GM18499 (cell line): Measurements from ENCODE around the gene NEFH.
"Not testable (repeated sequence)": the region's sequence is repeated elsewhere in the genome, so short reads cannot be mapped to it uniquely, and the experiment has no call there.

Source experiments
- ATAC-seq: cut with Tn5 transposase; IDR thresholded peaks from one replicate; pipeline ENCODE4 v1.9.1; 2021; ENCODE audit warnings: moderate number of reproducible peaks; ENCODE audit not compliant: insufficient read depth, unreplicated experiment

NEFH gene, protein sequence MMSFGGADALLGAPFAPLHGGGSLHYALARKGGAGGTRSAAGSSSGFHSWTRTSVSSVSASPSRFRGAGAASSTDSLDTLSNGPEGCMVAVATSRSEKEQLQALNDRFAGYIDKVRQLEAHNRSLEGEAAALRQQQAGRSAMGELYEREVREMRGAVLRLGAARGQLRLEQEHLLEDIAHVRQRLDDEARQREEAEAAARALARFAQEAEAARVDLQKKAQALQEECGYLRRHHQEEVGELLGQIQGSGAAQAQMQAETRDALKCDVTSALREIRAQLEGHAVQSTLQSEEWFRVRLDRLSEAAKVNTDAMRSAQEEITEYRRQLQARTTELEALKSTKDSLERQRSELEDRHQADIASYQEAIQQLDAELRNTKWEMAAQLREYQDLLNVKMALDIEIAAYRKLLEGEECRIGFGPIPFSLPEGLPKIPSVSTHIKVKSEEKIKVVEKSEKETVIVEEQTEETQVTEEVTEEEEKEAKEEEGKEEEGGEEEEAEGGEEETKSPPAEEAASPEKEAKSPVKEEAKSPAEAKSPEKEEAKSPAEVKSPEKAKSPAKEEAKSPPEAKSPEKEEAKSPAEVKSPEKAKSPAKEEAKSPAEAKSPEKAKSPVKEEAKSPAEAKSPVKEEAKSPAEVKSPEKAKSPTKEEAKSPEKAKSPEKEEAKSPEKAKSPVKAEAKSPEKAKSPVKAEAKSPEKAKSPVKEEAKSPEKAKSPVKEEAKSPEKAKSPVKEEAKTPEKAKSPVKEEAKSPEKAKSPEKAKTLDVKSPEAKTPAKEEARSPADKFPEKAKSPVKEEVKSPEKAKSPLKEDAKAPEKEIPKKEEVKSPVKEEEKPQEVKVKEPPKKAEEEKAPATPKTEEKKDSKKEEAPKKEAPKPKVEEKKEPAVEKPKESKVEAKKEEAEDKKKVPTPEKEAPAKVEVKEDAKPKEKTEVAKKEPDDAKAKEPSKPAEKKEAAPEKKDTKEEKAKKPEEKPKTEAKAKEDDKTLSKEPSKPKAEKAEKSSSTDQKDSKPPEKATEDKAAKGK

DNA sequence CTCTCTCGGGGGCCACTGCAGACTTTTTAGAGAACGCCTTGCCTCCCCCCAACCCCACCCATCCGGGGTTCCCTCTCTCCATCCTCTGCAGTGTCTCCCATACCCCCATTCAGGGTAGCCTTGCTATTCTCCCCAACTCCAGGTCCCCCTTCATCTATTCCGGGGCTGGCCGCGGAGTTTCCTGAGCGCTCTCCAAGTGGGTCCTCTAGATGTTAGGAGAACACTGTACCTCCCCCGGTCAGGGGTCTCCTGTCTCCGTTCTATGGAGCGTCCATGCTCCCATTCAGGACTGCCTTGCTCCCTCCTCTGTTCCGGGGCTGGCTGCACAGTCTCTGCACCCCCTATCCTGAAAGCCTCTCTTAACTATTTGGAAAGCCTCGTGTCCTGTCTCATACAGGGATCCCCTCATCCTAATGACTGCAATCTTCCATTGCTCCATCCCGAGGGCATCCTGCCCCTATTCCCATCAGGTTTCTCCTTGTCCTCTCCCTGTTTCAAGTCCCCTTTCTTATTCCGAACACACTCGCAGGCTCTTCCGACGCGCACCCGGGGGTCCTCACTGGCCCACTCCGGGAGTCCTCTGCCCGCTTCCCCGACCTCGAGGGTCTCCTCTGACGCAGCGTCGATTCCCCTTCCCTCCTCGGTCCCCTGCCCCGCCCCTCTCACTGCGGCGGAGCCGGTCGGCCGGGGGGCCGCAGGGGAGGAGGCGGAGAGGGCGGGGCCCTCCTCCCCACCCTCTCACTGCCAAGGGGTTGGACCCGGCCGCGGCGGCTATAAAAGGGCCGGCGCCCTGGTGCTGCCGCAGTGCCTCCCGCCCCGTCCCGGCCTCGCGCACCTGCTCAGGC, at the start of gene NEFH:
NEFH (plus strand) TSS at position 802 of the 845 bp plus-strand sequence. CDS start 45 bp downstream, outside the sequence.
- ATAC-seq, result no peak

DNA sequence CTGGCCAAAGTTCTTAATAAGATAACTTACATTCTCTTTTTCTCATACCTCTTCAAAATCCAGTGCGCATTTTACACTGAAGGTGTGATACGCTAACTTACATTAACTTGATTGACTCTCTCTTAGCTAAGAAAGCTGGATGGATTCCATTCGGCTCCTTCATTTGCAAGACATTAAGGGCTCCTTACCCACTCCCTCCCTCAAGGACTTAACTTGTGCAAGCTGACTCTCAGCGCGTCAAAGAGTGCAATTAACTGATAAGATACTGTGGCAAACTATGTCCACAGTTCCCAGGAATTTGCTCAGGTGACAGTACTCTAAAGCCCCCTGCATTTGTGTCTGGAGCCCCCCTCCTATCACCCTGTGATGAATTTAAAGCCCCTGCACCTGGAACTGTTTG, 48.0 kb upstream of the NEFH start:
- ATAC-seq, result no peak

DNA sequence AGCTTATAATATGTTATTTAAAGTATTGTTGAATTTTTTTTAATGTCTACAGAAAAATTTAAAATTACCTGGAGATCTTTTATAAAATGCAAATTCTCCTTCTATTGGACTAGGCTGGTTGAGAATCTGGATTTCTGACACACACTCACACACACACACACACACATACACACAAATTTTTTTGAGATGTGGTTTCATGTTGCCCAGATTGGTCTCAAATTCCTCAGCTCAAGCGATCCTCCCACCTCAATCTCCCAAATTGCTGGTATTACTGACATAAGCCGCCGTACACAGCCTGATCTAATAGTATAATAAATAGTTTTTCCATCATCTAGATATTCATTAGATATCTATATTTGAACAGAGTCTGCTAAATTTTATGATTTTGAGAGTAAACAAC, 46.2 kb upstream of the NEFH start:
- no peak for ATAC-seq

DNA sequence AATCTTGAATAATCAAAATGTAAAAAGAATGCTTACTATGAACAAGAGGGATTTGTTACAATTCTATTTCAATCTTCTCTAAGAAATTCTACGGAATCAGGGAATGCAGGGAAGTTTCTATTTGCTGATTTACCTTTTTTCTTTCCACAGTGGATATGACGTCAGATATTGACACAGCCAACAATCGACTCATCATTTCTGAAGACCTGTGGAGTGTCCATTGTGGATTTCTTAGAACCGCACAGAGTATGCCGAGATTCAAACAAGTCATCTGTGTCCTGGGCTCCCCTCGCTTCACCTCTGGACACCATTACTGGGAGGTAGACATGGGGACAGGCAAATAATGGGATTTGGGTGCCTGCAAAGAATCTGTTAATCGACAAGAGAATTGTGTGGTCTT, 45.7 kb upstream of the NEFH start:
- no peak for ATAC-seq

DNA sequence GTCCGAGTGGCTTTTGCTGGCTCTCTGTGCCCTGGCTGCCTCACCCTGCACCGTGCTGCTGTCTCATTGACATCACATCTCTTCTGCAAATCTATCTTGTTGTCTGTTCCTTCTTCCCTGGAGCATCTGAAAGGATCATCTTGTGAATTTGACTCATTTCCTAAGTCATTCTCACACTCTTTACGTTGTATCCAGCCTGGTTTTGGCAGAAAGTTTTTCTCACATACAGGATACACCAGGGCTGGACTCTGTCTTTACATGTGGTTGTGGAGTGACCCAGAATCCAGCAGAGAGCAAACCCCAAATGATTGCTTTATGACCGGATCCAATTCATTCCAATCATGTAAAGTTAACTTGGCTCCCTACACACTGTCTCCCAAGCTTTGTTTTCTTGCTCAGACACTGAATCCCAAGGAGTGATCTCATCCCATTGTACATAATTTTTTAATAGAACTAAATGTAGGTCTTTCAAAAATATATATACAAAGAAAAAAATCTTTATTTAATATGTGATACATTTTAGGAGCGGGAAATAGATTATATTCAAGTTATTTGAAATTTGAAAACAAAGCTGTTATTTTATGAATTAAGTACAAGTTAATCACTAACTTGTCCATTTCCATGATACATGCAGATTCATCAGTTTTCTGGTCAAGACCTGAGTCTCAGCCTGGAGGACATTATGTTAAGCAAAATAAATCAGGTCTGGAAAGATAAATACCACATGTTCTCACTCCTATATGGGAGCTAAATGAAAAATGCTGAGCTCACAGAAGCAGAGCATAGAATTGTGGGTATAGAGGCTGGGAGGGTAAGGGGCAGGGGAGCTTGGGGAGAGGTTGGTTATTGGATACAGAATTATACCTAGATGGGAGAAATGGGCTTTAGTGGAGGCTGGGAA, 44.5 kb upstream of the NEFH start:
- no peak for ATAC-seq

DNA sequence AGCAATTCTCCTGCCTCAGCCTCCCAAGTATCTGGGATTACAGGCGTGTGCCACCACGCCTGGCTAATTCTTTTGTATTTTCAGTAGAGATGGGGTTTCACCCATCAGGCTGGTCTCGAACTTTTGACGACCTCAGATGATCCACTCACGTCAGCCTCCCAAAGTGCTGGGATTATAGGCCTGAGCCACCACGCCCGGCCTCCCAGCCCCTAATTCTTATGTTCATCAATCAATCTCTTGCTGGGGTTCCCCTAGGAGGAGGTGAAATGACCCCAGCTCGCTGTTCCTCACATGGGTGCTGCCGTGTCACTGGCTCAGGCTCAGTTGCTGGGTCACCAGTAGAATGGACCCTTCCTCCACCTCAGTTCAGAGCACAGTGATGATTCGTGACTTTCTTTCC, 41.7 kb upstream of the NEFH start, which contains the start of gene RFPL1:
RFPL1 (plus strand) TSS at position 301 of the 400 bp plus-strand sequence.
- not testable (repeated sequence) for ATAC-seq

DNA sequence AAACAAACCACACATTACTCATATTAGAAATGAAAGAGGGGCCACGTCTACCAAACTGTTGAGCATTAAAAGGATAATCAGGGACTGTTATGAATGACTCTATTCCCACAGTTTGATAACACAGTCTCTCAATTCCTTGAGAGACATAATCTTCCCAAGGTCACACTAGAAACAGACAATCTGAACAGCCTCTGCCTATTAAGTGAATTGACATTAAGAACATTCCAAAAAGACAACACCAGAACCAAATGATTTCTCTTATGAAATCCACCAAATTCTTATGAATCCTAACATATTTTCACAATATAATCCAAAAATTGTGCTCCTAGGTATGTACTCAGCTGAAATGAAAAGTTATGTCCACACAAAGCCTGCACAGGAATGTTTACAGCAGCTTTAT, 37.0 kb upstream of the NEFH start:
- ATAC-seq, result no peak

DNA sequence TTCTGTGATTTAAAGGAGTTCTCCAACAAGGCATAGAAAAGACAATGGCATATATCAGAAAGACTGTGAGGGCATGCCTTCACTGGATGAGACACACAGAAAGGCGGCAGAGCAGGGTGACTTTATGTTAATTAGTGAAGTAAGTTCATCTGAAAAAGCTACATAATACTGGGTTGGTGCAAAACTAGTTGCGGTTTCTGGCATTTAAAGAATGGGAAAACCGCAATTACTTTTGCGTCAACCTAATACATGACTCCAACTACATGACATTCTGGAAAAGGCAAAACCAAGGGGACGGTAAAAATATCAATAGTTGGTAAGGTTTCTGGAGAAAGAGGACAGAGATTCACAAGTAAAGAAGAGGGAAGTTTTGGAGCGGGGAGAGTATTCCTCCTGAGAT, 36.6 kb upstream of the NEFH start:
- no peak for ATAC-seq

DNA sequence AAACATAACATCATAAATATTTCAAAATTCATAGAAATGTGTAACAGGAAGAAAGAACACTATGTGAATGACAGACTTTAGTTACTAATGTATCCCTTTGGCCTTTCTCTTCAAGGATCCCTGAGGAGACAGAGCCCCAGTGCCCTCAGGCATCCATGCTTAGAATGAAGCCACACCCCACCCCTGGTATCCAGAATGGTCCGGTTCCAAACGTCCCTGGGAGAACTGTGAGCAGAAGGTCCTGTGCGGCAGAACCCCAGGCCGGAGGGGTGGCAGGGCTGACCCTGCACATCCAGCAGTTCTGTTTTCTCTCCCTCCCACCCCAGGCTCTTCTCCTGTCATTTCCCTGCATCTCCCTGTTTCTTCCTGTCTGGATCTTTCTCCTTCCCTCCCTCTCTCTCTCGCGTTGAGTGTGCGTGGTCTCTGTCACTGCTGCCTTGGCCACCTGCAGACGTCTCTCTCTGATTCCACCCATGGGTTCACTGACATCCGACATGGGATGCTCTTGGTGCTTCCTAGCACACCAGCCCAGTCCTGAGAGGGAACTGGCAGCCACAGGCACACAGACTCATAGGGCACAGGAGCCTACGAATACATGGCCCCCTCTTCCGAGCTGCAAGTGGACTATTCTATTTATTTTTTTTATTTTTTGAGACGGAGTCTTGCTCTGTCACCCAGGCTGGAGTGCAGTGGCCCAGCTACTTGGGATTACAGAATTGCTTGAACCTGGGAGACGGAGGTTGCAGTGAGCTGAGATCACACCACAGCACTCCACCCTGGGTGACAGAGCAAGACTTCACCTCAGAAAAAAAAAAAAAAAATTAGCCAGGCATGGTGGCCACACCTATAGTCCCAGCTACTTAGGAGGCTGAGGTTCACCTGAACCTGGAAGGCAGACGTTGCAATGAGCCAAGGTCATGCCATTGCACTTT, 35.9 kb upstream of the NEFH start:
- ATAC-seq, result no peak

DNA sequence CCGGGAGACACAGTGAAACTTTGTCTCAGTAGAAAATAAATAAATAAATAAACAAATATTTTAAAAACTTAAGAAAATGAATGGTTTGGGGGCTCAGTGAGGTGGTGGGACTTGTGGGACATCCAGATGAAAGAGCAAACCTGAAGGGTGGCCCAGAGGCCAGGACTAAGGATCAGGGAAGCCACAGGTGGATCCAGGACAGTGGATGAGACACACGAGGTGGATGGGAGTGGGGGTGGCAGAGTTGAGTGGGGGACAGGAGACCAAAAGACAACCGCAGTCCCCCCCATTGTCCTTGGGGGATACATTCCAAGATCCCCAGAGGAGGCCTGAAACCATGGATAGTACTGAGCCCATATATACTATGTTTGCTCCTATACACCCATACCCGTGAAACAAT, 34.5 kb upstream of the NEFH start:
- ATAC-seq, result no peak

DNA sequence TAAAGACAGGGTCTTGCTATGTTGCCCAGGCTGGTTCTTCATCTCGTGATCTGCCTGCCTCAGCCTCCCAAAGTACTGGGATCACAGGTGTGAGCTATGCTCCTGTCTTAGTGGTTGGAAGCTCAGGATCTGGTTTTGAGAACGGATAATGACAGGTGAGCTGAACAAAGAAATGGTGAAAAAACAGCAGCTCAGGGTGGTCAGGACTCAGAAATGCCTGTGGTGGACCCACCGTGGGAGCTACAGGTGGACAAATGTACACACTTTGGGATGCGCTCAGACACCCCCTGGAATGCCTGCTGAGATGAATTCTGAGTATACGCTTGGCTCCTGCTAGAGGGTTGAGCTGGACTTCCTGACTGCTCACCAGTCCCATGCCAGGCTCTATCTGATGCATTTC, 32.1 kb upstream of the NEFH start:
- no peak for ATAC-seq

DNA sequence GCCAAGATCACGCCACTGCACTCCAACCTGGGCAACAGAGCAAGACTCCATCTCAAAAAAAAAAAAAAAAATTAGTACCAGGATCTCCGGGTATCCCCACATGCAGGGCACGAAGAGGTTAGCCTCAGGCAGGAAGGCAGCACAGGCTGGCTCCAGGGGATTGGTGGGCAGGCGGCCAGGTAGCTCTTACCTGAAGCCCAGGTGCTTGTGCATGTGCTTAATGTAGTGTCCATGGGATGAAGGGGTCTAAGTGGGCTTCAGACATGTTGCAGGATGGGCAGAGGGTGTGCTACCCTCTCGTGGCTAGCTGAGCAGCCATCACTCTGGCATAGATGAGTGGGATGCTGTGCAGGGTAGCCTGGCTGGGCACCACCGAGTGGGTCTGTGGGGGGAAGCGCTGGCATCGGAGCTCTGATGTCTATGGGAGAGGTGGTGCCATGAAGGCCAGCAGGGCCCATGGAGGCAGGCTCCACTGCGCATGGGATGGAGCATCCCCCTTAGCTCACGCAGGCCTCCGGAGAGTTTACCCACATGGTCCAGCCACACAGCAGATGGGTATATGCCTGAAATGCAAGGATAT, 30.6 kb upstream of the NEFH start:
- ATAC-seq, result no peak

DNA sequence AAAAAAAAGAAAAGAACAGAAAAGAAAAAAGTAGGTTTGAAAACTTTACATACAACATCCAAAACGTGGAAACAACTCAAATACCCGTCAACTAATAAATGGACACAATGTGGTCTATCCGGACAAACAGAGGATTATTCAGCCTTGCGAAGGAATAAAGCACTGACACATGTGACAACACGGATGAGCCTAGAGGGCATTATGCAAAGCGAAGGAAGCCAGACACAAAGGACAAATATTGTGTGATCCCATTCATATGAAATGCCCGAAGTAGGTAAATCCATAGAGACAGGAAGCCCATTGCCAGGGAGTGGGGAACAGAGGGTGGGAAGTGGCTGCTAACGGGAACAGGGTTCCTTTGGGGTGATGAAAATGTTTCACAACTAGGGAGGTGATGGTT, 29.8 kb upstream of the NEFH start:
- ATAC-seq, result no peak

DNA sequence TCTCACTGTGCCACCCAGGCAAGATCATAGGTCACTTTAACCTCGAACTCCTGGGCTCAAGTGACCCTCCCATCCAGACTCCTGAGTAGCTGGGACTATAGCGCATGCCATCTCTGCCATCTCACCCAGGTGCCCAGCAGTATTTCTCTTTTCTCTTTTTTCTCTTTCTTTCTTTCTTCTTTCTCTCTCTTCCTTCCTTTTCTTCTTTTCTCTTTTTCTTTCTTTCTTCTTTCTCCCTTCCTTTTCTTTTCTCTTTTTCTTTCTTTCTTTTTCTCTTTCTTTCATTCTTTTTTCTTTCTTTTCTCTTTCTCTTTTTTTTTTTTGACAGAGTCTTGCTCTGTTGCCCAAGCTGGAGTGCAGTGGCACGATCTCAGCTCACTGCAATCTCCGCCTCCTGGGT, 28.2 kb upstream of the NEFH start:
- ATAC-seq, result no peak

DNA sequence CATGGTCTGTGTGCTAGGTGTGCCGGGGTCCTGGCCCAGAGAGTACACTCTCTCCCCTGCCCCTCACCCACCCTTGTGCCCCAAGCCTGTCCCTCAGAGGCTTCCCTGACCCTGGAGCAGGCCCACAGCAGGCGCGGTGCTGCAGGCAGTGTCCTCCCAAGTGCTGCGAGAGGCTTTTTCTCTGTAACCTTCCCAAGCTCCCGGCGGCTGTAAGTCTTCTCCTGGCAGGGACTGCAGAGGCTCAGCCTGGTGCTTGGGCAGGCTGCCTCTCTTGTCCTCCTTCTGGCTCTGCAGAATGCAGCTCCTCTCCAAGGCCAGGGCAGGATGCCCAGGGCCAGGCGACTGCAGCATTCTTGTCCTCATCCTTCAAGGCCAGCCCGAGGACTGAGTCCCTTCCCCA, 25.7 kb upstream of the NEFH start:
- ATAC-seq, result no peak

DNA sequence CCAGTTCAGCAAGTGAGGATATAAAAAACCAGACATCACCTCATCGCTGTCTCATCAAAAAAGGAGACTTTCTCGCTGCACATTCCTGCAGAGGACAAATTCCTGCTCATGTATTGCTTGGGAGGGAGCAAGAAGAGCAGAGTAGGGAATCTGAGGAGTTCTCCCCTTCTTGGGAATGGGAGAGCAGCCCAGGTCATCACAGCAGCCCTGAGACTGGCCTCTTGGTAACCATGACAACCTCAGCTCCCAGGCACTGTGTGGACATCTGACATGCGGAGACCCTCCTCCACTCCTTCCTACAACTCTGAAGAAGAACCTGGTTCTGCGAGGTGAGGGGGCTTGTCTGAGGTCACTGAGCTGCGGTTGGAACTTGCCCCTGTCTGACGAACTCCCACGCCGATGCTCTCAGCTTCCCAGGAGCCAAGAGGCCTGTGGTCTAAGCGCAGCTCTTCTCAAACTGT, 23.8 kb upstream of the NEFH start:
- no peak for ATAC-seq

DNA sequence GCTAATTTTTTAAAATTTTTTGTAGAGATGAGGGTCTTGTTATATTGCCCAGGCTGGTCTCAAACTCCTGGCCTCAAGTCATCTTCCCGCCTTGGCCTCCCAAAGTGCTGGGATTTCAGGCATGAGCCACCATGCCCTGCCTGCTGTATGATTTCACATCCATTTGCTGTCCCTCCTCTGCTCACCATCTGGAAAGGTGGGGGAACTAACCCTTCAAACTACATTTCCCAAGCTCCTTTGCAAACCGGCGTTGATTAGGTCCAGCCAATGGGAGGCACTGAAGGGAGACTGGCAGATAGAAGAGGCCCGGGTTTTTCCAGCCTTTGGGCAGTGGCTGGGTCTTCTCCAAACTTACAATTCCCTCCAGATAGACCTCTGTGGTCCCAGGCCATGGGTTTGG, 22.3 kb upstream of the NEFH start:
- no peak for ATAC-seq

DNA sequence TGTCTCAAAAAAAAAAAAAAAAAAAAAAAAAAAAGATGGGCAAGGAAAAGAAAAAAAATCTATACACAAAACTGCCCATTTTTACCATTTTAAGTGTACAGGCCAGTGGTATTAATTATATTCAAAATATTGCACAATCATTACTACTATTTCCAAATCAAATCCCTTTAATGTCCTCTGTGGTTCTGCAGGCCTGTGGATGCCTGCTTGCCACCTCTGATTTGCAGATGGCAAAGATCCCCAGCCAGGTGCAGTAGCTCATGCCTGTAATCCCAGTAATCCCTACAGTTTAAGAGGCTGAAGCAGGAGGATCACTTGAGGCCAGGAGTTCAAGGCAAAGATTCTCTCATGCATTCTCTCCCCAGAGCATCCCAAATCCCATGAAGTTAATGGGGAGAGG, 21.5 kb upstream of the NEFH start:
- no peak for ATAC-seq
